Stimulated activated CD4-positive, alpha-beta T cell treated with anti-CD3 and anti-CD28 coated beads, Interleukin-2, amount 100 ng/mL, for 48 hours (primary cell): ENCODE data around the gene TRMT1.
A peak's percentile ranks its signal among the peaks of the same experiment; 100 is the strongest.
"Not testable (repeated sequence)": the region's sequence is repeated elsewhere in the genome, so short reads cannot be mapped to it uniquely, and the experiment has no call there.

Source experiments
- DNase-seq, 2 donors: peaks; one replicate each; pipeline ENCODE4 v3.0.0-alpha.2; 2020

Gene TRMT1

GRCh38 chr19:13150187-13150930 is 33.8 kb upstream of the TRMT1 start, which contains the start of the genes IER2 and STX10:
TSS of gene IER2 (plus strand) at chr19:13150411. CDS start at chr19:13153187, 2,776 bp downstream.
TSS of gene STX10 (minus strand) at chr19:13150375. CDS start at chr19:13150173, 202 bp downstream.
- DNase-seq: peak; percentile 84 to 88

GRCh38 chr19:13149628-13150186 is 33.2 kb upstream of the TRMT1 start:
- DNase-seq: peak in 1 of 2 donors; percentile 23

- not testable (repeated sequence) for DNase-seq
These were observed 32.7 kb upstream of the TRMT1 start for GRCh38 chr19:13149173-13149627.

GRCh38 chr19:13146763-13147563 is 30.4 kb upstream of the TRMT1 start:
- DNase-seq: no peak

GRCh38 chr19:13139633-13140311 is 23.2 kb upstream of the TRMT1 start:
- no peak for DNase-seq

GRCh38 chr19:13138916-13139198 is 22.3 kb upstream of the TRMT1 start:
- DNase-seq: no peak

GRCh38 chr19:13138171-13138915 is 21.8 kb upstream of the TRMT1 start:
- no peak for DNase-seq

- no peak for DNase-seq
These were observed 20.8 kb upstream of the TRMT1 start for GRCh38 chr19:13137290-13137794.

GRCh38 chr19:13135068-13136062 is 18.8 kb upstream of the TRMT1 start:
- DNase-seq: no peak

- no peak for DNase-seq
These were observed 18.1 kb upstream of the TRMT1 start for GRCh38 chr19:13134626-13135025.

GRCh38 chr19:13133241-13133870 is 16.8 kb upstream of the TRMT1 start:
- DNase-seq: no peak

- peak; percentile 45 to 59 for DNase-seq
These were observed 16.1 kb upstream of the TRMT1 start for GRCh38 chr19:13132471-13133180.

- no peak for DNase-seq
These were observed 14.4 kb upstream of the TRMT1 start for GRCh38 chr19:13130886-13131490.

- no peak for DNase-seq
These were observed 12.8 kb upstream of the TRMT1 start for GRCh38 chr19:13129384-13129783.

GRCh38 chr19:13128583-13128982 is 12.0 kb upstream of the TRMT1 start:
- no peak for DNase-seq

GRCh38 chr19:13127811-13128575 is 11.5 kb upstream of the TRMT1 start:
- no peak for DNase-seq

- no peak for DNase-seq
These were observed 10.5 kb upstream of the TRMT1 start for GRCh38 chr19:13127051-13127450.
